GM19438 (cell line): Measurements from ENCODE around the gene LAG3.
A peak's percentile ranks its signal among the peaks of the same experiment; 100 is the strongest.

Source experiments
- ATAC-seq: cut with Tn5 transposase; IDR thresholded peaks from one replicate; pipeline ENCODE4 v1.9.1; 2021; ENCODE audit warnings: low read depth; ENCODE audit not compliant: unreplicated experiment

The LAG3 gene

GRCh38 chr12:6771091-6771495, 1.2 kb upstream of the LAG3 start:
- ATAC-seq = no peak

GRCh38 chr12:6771509-6772330, 600 bp upstream of the LAG3 start:
- no peak for ATAC-seq

GRCh38 chr12:6772726-6773589, 638 bp downstream of the LAG3 start:
- no peak for ATAC-seq

DNA sequence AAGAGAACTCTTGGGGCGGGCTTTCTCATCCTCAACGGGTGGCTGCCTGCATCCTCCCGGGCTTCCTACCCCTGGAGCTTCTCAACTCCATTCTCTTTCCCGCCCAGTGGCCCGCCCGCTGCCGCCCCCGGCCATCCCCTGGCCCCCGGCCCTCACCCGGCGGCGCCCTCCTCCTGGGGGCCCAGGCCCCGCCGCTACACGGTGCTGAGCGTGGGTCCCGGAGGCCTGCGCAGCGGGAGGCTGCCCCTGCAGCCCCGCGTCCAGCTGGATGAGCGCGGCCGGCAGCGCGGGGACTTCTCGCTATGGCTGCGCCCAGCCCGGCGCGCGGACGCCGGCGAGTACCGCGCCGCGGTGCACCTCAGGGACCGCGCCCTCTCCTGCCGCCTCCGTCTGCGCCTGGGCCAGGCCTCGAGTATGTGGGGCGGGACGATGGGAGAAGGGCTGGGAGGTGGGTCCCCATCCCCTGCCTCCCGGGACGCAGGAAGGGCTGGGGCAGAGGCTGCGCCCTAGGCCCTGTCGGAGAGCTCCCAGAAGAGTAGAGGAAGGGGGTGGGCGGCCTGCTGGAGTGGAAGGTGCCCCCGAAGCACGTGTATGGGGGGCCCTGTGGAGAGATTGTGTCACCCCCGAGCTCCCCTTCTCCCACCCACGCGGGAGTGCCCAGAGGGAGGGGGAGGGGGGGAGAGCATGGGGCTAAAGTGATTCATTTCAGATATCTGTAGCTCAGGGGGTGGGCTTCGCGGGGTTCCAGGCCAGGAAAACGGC, 1.5 kb downstream of the LAG3 start:
- no peak for ATAC-seq

GRCh38 chr12:6774499-6775062, 2.3 kb downstream of the LAG3 start:
- no peak for ATAC-seq

DNA sequence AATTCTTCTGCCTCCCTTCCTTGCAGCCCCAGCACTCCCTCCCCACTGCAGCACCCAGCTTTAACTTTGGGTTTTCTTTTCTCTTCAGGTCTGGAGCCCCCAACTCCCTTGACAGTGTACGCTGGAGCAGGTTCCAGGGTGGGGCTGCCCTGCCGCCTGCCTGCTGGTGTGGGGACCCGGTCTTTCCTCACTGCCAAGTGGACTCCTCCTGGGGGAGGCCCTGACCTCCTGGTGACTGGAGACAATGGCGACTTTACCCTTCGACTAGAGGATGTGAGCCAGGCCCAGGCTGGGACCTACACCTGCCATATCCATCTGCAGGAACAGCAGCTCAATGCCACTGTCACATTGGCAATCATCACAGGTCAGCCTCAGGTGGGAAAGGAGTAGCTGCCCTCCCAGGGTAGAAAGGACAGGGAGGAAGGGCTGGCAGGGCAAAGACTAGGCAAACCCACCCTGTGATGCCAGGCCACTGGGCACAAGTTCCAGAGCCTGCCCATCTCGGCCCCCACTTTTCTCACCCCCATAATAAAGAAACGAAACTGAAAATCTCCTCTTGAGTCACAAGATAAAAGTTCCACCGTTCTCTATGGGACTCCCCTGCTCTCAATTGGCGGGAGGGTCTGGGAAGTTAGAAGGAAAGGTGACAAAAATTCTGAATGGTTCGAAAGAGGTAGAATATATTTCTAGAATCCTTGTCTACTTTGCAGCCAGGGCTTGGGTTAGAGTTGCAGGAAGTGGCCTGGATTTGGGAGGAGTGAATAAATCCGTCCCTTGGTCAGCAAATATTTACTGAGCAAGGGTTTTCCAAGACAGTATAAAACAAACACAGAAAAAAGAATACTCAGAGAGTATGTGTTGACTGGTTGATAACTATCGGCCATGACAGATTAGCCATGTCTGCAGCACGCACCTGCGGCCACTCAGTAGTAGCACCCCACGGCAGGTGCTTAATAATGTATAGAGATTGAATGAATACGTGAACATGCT, 3.2 kb downstream of the LAG3 start:
- ATAC-seq = no peak

DNA sequence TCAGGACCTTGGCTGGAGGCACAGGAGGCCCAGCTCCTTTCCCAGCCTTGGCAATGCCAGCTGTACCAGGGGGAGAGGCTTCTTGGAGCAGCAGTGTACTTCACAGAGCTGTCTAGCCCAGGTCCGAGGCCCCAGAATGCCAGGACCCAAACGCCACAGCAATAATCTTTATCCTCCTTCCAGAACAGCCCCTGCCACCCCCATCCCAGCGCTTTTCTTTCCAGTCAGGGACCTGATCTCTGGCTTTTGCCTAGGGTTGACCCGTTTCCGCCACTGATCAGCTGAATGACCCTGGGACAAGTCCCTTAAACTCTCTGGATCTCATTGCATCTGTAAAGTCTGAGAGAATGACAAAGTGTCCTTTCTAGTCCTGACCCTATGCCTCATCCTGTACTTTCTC, 5.1 kb downstream of the LAG3 start:
- ATAC-seq = no peak

GRCh38 chr12:6778217-6778573, 5.9 kb downstream of the LAG3 start:
- no peak for ATAC-seq

- peak; percentile 70 for ATAC-seq
Measured at GRCh38 chr12:6778574-6779550, 6.5 kb downstream of the LAG3 start.

DNA sequence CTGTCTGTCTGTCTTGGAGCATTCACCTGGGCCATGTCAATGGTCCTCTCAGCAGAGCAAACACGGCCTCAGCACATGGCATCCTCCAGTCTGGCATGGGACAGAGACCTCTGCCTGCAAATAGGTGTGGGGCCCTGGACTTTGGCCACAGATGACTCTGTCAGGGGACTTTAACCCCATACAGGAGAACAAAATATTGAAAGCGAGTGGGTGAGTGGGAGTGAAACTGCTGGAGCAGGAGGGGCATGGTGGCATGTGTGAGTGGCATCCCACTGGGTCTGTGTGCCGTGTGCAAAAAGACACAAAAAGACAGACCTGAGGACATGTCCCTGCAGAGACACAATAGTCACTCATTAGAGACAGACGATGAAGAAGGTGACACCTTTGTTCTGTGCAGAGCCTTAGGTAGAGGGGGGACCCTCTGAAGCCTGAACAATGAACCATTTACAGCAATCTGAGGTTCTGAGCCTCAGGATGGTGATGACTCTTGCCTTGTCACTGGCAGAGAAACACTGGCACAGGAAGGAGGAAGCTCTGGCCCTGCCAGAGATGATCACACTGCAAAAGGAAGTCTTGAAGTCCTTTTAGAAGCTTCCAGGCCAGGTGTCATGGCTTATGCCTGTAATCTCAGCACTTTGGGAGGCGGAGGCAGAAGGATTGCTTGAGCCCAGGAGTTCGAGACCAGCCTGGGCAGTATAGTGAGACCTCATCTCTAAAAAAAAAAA, 7.5 kb downstream of the LAG3 start:
- no peak for ATAC-seq

GRCh38 chr12:6780573-6780972, 8.3 kb downstream of the LAG3 start:
- no peak for ATAC-seq

DNA sequence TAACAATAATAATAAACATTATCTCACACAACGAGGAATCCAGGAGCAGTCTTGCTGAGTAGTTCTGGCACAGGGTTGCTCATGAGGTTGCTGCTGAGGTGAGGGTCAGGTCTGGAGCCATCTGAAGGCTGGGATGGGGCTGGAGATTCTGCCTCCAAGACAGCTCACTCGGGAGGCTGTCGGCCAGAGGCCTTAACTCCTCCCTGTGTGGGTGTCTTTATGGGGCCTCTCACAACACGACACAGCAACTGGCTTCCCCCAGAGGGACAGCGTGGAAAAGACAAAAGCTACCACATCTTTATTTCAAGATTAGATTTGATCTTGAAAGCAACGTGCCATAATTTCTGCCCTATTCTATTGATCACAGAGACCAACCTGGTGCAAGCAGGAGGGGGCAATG, 9.8 kb downstream of the LAG3 start:
- no peak for ATAC-seq

- no peak for ATAC-seq
Measured at GRCh38 chr12:6782850-6783566, 10.7 kb downstream of the LAG3 start.

GRCh38 chr12:6783828-6784227, 11.5 kb downstream of the LAG3 start:
- ATAC-seq = no peak

GRCh38 chr12:6784296-6784695, 12.0 kb downstream of the LAG3 start:
- ATAC-seq = no peak

- no peak for ATAC-seq
Measured at GRCh38 chr12:6784761-6785160, 12.4 kb downstream of the LAG3 start.

- no peak for ATAC-seq
Measured at GRCh38 chr12:6786416-6787094, 14.2 kb downstream of the LAG3 start.
